ENCODE data around the gene NECAB3. TPM values are rescaled to one million over a fixed set of nuclear protein-coding genes. Genes with fewer than 3 reads are reported as not detected.
A peak's percentile ranks its signal among the peaks of the same experiment; 100 is the strongest.

Gene NECAB3
- total RNA-seq, 1 donor = 22.0 TPM

DNA sequence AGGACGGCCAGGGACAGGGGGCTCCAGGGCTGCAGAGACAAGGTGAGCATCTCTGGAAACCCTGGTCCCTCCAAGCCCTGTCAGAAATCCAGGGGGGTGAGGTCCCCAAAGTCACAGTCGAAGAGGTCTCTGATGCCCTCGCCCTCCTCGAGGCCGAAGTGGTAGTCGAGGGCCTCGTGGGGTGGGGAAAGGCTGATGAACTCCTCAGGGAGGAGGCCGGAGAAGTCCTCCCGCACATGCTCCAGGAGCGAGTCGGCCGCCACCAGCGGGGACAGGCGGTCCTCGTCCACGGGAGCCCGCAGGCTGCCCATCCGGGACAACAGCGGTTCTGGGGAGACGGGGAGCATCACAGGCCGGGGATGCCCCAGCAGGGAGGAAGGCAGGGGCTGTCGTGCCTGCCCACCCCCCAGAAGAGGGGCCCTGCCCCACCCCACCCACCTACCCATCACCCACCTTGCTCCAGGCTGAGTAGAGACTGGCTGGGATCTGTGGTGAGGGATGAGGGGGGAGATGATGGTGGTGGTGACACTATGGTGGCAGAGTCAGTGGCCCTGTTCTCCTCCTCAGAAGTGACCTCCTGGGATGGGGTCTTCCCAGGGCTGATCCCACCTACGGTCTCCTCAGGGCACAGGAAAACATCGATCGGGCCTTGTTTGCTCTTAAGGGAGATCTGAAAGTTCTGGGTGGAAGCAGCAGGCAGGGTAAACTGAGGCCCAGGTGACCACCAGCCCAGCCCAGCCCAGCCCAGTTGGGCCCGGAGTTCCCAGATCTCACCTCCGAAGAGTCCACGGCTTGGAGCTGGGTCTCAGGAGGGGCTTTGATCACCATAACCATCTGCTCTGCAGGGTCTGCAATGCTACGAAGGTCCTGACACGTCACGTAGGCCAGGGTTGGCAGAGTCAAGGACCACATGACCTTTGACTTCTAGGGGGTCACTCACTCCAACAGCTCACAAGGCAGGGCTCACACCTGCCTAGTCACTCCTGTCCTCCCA, 2.7 kb upstream of the NECAB3 start:
- TF ChIP-seq, protein P1, sequence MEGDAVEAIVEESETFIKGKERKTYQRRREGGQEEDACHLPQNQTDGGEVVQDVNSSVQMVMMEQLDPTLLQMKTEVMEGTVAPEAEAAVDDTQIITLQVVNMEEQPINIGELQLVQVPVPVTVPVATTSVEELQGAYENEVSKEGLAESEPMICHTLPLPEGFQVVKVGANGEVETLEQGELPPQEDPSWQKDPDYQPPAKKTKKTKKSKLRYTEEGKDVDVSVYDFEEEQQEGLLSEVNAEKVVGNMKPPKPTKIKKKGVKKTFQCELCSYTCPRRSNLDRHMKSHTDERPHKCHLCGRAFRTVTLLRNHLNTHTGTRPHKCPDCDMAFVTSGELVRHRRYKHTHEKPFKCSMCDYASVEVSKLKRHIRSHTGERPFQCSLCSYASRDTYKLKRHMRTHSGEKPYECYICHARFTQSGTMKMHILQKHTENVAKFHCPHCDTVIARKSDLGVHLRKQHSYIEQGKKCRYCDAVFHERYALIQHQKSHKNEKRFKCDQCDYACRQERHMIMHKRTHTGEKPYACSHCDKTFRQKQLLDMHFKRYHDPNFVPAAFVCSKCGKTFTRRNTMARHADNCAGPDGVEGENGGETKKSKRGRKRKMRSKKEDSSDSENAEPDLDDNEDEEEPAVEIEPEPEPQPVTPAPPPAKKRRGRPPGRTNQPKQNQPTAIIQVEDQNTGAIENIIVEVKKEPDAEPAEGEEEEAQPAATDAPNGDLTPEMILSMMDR (IDR thresholded peaks at IDR 0.05; ENCODE audit: insufficient read depth, low read depth, low read length) = no peak
- H3K4me3 ChIP-seq (ENCODE audit: low read depth, low read length) = no peak overlapping the region
- DNase-seq (ENCODE audit: low read depth) = no peak

DNA sequence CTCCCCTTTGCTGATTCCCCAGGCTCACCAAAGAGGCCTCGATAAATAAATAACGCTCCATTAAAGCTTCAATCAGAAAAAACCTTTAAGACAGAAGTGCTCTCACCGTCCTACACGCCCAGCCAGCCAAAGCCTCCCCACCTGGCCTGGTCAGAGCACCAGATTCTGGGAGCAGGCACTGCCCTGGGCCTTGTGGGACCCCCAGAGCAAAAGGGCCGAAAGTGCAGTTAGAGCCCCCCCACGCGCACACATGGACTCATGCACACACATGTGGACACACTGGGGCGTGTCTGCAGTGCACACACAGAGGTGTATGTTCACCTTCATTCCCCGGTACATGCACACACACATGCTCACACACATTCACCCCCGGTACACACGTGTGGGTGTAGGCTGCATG, 1.9 kb upstream of the NECAB3 start:
- TF ChIP-seq, protein P1 (IDR thresholded peaks at IDR 0.05; ENCODE audit: insufficient read depth, low read depth, low read length) = no peak
- no peak for DNase-seq (ENCODE audit: low read depth)
- H3K4me3 ChIP-seq (ENCODE audit: low read depth, low read length) = no peak overlapping the region

DNA sequence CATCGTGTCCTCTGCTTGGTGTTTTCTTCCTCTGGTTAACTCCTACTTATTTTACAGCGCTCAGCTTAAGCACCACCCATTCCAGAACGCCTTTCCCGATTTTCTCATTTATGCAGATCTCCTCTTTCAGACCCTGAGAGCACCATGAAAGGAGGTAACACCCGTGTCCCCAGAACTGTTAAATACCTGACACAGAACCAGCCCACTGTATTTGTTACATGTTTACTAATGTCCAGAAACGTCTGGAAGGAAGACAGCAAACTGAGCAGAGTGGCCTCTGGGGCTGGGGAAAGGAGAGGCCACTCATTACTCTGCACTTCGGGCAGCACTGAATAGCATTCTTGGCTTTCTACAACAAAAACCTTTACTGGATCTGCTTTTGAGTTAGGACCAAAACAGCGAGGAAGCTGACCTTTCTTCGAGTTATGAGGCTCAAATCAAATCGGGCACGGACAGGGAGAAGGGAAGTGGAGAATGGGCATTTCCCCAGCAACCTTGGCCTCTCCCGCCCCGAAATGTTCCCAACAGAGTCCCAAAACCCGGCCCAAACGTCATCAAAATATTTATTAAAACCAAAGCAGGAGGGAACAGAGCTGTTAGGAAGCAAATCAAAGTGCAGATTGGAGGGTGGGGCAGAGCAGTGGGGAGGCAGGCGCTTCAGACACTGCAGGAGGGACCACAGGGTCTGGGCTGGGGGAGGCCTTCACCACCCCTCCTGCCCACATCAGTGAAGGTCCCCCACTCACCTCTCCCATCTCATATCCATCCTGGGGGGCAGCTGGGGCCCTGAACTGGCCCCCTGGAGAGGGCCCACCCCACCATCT, 1.1 kb upstream of the NECAB3 start:
- peak; percentile 49 for DNase-seq (ENCODE audit: low read depth)
- peak overlapping the region; percentile 65 for H3K4me3 ChIP-seq (ENCODE audit: low read depth, low read length)
- TF ChIP-seq, protein P1 (IDR thresholded peaks at IDR 0.05; ENCODE audit: insufficient read depth, low read depth, low read length) = no peak

DNA sequence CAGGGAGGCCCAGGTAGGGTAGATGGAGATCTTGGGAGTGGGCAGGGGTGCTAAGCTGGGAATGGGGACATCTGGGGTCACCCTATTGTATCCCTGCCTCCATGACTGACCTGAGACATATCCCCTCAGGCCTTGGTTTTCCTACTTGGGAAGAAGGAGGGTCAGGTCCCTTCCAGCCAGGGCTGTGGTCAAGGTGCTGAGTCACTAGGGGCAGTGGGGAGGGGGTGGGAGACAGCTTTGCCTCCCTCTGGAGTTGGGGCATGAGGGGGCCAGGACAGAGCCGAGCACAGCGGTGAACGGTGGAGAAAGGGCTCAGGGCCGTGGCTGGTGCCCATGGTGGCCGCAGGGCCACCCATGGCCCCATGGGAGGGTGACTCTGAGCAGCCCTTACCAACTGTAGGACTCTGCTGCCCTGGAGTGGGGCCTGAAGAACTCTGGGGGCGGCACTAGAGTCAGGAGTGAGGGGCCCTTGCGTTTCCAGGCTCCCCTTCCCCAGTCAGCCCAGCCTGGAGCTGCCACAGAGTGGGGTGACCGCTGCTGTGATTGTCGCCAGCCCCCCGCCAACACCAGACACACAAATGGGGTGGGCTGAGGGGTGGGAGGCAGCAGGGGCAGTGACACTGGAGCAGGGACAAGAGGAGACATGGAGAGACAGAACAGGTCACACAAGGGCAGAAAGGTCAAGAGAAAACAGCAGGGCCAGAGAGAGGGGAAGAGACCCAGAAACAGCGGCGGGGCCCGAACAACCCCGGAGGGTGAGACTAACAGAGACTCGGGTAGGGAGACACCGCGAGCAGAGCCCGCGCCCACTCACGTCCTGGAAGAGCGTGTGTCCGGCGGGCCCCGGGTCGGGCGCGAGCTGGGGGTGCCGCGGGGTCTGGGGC, 576 bp downstream of the NECAB3 start:
- peak; percentile 47 for DNase-seq (ENCODE audit: low read depth)
- TF ChIP-seq, protein P1 (IDR thresholded peaks at IDR 0.05; ENCODE audit: insufficient read depth, low read depth, low read length) = no peak
- peak overlapping the region; percentile 81 for H3K4me3 ChIP-seq (ENCODE audit: low read depth, low read length)

DNA sequence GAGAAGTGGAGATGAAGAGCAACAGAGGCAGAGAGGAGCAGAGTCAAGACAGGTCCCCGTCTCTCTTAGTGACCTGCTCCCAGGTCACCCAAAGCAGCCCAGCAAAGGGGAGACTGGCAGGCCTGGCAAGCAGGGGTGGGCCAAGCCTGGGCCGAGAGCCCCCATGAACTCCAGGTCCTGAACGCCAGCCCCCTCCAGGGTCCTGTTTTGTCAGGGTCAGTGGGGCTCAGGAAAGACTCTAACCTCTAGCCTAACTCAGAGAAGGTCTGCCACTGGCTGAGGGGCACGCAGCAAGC, 1.2 kb downstream of the NECAB3 start:
- peak overlapping the region; percentile 81 for H3K4me3 ChIP-seq (ENCODE audit: low read depth, low read length)
- TF ChIP-seq, protein P1 (IDR thresholded peaks at IDR 0.05; ENCODE audit: insufficient read depth, low read depth, low read length) = no peak
- DNase-seq (ENCODE audit: low read depth) = no peak

DNA sequence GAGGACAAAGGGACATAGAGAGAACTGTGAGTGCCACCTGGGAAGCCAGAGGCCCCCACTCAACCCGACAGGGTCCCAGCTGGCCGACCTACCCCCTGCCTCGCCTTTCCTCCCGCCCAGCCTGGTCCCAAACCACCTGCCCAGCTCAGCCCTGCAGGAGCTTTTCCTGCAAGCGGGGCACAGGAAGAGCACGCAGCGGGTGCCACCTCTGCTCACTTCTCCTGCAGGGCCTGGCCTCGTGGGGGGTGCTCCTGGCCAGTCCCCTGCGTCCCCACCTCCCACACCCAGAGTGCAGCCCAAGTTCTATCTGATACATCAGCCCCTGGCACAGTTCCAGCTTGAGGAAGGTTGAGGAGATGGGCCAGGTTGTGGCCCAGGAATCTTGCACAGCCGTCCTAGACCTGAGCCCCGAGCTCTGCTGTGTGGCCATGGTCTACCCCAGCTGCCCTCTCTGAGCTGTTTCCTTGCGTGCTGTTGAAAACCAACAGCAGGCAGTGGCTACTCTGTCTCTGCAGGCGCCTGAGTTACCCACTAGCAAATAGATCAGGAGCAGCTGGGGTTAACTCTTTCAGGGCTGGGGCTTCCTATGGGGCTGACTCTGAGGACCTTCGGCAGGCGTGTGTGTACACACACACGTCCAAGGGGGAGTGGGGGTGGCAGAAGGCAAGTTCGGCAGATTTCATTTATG, 1.7 kb downstream of the NECAB3 start:
- peak overlapping the region; percentile 81 for H3K4me3 ChIP-seq (ENCODE audit: low read depth, low read length)
- DNase-seq (ENCODE audit: low read depth) = no peak
- TF ChIP-seq, protein P1 (IDR thresholded peaks at IDR 0.05; ENCODE audit: insufficient read depth, low read depth, low read length) = no peak

All from fibroblast of villous mesenchyme (primary cell).